Suprapubic skin (tissue), 4 donors: Measurements from ENCODE around the gene CCR3. TPM values are rescaled to one million over a fixed set of nuclear protein-coding genes. Genes with fewer than 3 reads are reported as not detected.

Source experiments
- DNase-seq, 2 donors: peaks; one replicate each; pipeline ENCODE4 v3.0.0-alpha.2; 2019; ENCODE audit warnings: low spot score in 2 of 2
- H3K27ac ChIP-seq: fragments of 200-600 bp; sonication (generic); one replicate; pipeline ENCODE4 v1.5.1; 2019
- H3K27me3 ChIP-seq: fragments of 200-600 bp; sonication (generic); one replicate; pipeline ENCODE4 v1.5.1; 2019
- H3K36me3 ChIP-seq: fragments of 200-600 bp; sonication (generic); one replicate; pipeline ENCODE4 v1.5.1; 2019
- H3K4me1 ChIP-seq: fragments of 200-600 bp; sonication (generic); one replicate; pipeline ENCODE4 v1.5.1; 2019
- H3K4me3 ChIP-seq: fragments of 200-600 bp; sonication (generic); one replicate; pipeline ENCODE4 v1.5.1; 2019; ENCODE audit warnings: mild to moderate bottlenecking
- H3K9me3 ChIP-seq: fragments of 200-600 bp; sonication (generic); one replicate; pipeline ENCODE4 v1.5.1; 2019
- EP300 ChIP-seq: sonication (generic); formaldehyde crosslinking; IDR thresholded peaks from one replicate; pipeline ENCODE4 v1.6.1; 2017; ENCODE audit warnings: antibody characterized with exemption
- POLR2A ChIP-seq, 2 donors: fragments of 450-650 bp; IDR thresholded peaks; one replicate each; pipeline ENCODE4 v1.6.1; 2017; ENCODE audit warnings: antibody characterized with exemption in 2 of 2, mild to moderate bottlenecking in 2 of 2, moderate library complexity in 2 of 2
- POLR2AphosphoS5 ChIP-seq, 3 donors: sonication (generic); formaldehyde crosslinking; IDR thresholded peaks; one replicate each; pipeline ENCODE4 v1.6.1; 2017; ENCODE audit warnings: antibody characterized with exemption in 3 of 3
- WGBS: methylation state at CpG from one replicate; pipeline ENCODE4 v1.1.5; 2018; 5-methylcytosine and 5-hydroxymethylcytosine counted together
- total RNA-seq, 4 donors: library from RNA; depleted of rRNA; stranded (reverse); fragments of >200 nt; gene quantifications; one replicate each; pipeline ENCODE4 v1.1.0, GENCODE V29; 2016
- TF ChIP-seq, protein P1 (sequence below), 2 donors: fragments of 200-600 bp in 1 of 2; fragments of 450-650 bp in 1 of 2; sonication (generic) in 1 of 2; IDR thresholded peaks; one replicate each; pipeline ENCODE4 v1.5.1; 2016 to 2019; ENCODE audit warnings: antibody characterized with exemption in 2 of 2, mild to moderate bottlenecking in 1 of 2, moderate library complexity in 1 of 2

CCR3 gene
- total RNA-seq, 4 donors from 2014 or later: 1.5 to 6.3 (median 1.9) TPM; not detected in 1

DNA sequence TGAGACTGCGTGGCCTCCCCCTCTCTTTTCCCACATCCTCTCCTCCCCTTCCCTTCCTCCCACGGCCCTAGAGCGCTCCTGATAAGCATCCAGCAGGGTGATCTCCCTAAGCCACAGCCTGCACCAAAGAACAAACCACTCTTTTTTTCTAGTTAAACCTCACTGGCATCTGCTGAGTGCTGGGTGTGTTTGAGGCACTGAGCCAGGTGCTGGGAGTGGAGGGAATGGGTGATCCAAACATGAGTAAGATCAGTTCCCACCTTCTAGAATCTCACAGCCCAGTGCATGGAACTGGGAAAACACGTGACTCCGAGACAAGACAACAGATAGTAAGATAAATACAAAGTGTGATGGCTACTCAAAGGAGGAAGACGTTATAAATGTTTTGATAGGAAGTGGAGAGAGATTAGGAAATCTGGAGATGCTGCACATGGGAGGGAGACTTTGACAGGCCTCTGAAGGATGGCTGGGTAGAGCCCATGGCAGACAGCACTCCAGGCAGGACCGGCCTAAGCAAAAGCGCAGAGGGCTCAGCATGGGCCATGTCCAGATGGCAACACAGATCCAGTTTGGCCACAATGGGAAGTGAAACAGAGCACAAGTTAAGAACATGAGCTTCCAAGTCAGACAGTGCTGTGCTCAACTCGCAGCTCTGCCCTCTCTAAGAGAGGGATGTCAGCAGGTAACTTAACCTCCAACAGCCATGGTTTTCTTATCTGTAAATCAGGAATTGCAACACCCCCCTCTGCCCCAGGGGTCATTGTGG lies 55.6 kb downstream of the CCR3 start:
- H3K36me3 ChIP-seq: no peaks in the 10 kb centered on the region
- 45% methylated on average over 8 of the region's 9 CpGs for WGBS
- no peak for DNase-seq
- H3K9me3 ChIP-seq: no peaks in the 10 kb centered on the region
- H3K27me3 ChIP-seq: no peaks in the 10 kb centered on the region
- no peak overlapping the region for H3K4me3 ChIP-seq
- peak overlapping the region; percentile 32 for H3K27ac ChIP-seq
- TF ChIP-seq EP300 (no peak), POLR2A (IDR thresholded peaks at IDR 0.05) (no peak), POLR2AphosphoS5 (IDR thresholded peaks at IDR 0.05) (no peak)
- TF ChIP-seq, protein P1, sequence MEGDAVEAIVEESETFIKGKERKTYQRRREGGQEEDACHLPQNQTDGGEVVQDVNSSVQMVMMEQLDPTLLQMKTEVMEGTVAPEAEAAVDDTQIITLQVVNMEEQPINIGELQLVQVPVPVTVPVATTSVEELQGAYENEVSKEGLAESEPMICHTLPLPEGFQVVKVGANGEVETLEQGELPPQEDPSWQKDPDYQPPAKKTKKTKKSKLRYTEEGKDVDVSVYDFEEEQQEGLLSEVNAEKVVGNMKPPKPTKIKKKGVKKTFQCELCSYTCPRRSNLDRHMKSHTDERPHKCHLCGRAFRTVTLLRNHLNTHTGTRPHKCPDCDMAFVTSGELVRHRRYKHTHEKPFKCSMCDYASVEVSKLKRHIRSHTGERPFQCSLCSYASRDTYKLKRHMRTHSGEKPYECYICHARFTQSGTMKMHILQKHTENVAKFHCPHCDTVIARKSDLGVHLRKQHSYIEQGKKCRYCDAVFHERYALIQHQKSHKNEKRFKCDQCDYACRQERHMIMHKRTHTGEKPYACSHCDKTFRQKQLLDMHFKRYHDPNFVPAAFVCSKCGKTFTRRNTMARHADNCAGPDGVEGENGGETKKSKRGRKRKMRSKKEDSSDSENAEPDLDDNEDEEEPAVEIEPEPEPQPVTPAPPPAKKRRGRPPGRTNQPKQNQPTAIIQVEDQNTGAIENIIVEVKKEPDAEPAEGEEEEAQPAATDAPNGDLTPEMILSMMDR (IDR thresholded peaks at IDR 0.05): no peak
- H3K4me1 ChIP-seq: peaks cover 20% of the 10 kb centered on the region

DNA sequence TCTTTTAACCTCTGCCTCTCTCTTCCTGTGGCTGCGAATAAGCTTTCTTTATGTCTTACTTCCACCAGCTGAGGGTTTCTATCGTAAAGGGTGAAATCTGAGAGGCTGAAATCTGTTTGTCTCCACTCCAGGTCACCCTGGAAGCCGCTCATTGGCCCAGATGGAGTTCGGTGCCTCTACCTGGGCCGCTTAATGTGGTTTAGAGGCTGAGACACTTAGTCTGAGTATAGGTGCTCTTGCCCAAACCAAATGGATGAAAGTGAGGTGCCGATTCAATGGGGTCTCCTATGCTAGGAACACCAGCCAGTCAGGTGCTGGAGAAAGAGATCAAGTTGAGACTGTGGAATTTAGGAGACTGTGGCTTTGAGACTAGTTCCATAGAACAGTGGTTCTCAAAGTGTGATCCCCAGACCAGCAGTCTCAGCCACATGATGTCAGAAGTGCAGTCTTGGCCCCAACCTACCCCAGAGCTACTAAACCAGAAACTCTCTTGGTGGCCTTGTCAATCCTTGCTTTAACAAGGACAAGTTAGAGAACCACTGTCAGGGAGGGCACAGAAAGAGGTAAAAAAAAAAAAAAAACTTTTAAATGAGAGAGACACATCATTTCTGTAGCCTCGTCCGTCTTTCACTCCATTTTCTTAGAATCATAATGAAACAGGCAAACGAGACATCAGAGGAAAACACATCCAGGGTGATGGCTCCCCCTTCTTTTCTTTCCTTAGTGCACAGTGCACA lies 56.8 kb downstream of the CCR3 start:
- Histone ChIP-seq H3K4me1 (peaks cover 20% of the 10 kb centered on the region), H3K9me3 (no peaks in the 10 kb centered on the region), H3K27me3 (no peaks in the 10 kb centered on the region), H3K4me3 (no peak overlapping the region), H3K27ac (no peak overlapping the region), H3K36me3 (no peaks in the 10 kb centered on the region)
- TF ChIP-seq POLR2AphosphoS5 (IDR thresholded peaks at IDR 0.05) (no peak), EP300 (no peak), POLR2A (IDR thresholded peaks at IDR 0.05) (no peak)
- TF ChIP-seq, protein P1 (IDR thresholded peaks at IDR 0.05): no peak
- WGBS: 88% methylated on average over 8 of the region's 9 CpGs
- no peak for DNase-seq

DNA sequence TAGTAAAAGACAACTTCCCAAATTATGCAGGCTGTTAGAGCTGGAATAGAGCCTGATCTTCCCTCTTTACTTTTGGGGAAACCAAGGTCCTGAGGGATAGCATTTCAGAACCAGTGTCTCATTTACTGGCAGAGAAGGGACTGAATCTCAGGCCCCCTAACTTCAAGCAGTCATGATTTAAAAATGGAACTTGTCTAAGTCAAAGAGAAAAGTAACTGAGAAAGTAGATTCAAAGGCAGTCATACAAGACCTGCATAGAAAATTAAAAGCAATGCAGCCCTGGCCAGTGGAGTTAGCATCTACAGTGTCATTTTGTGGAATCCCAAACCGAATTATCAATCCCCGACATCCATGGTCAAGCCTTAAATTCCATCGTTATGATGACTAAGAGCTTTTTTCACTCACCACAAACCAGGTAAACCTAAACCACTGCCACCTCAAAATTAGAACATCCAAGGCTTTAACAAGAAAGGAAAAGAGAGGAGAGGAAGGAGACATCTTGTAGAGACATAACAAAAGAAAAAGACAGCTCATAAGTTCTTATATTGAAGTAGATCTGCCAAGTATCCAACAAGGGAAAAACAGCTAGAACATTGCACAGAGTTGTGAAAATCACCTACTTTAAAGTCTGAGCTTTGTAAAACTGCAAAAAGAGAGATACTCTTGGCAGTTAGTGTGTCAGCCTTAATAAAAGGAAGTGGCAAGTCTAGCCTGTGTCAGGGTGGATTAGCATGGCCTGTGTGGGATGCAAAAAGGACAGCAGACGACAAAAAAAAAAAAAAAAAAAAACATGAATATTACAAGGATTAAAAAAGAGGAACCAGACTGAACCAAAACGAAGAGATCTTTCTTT lies 57.6 kb downstream of the CCR3 start:
- TF ChIP-seq, protein P1 (IDR thresholded peaks at IDR 0.05): no peak
- no peak for TF ChIP-seq EP300
- no peak for TF ChIP-seq POLR2AphosphoS5 (IDR thresholded peaks at IDR 0.05)
- TF ChIP-seq POLR2A (IDR thresholded peaks at IDR 0.05): no peak
- Histone ChIP-seq H3K27me3 (no peaks in the 10 kb centered on the region), H3K27ac (no peak overlapping the region), H3K4me1 (peaks cover 20% of the 10 kb centered on the region), H3K36me3 (no peaks in the 10 kb centered on the region), H3K4me3 (no peak overlapping the region), H3K9me3 (no peaks in the 10 kb centered on the region)
- DNase-seq: no peak
- 79% methylated on average over 5 of the region's 5 CpGs for WGBS

DNA sequence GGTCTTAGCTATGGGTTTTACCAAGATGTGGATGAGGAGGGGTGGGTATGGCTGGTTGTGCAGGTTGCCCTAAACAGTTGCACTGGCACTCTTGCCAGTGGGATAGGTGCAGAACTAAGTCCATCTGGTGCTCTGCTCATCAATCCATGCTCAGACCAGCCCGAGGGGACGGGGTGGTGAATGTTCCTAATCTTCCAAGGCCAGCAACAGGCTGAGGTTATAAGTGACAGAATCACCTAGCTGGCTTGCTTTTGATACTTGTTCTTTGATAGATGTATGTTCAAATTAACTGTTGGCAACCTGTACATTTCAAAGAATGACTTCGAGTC lies 58.2 kb downstream of the CCR3 start:
- no peaks in the 10 kb centered on the region for H3K9me3 ChIP-seq
- H3K4me1 ChIP-seq: peaks cover 20% of the 10 kb centered on the region
- TF ChIP-seq, protein P1 (IDR thresholded peaks at IDR 0.05): no peak
- TF ChIP-seq POLR2A (IDR thresholded peaks at IDR 0.05): no peak
- no peak for TF ChIP-seq POLR2AphosphoS5 (IDR thresholded peaks at IDR 0.05)
- TF ChIP-seq EP300: no peak
- H3K27me3 ChIP-seq: no peaks in the 10 kb centered on the region
- whole genome bisulfite sequencing: 75% methylated on average over 3 of the region's 3 CpGs
- no peaks in the 10 kb centered on the region for H3K36me3 ChIP-seq
- no peak overlapping the region for H3K4me3 ChIP-seq
- no peak overlapping the region for H3K27ac ChIP-seq
- DNase-seq: no peak
